Osteoblast (primary cell): Measurements from ENCODE around the gene LTBP1. TPM values are rescaled to one million over a fixed set of nuclear protein-coding genes. Genes with fewer than 3 reads are reported as not detected.
A peak's percentile ranks its signal among the peaks of the same experiment; 100 is the strongest.

Source experiments
- DNase-seq: peaks from one replicate; pipeline ENCODE4 v3.0.0; 2011; ENCODE audit warnings: low spot score, mixed read lengths; ENCODE audit not compliant: insufficient read length; ENCODE audit errors: missing footprints
- H2AFZ ChIP-seq: 2 replicates; pipeline ENCODE4 v1.6.0; 2011; ENCODE audit warnings: mild to moderate bottlenecking, low read length
- H3K27ac ChIP-seq: 2 replicates; pipeline ENCODE4 v1.5.1; 2011; ENCODE audit warnings: mild to moderate bottlenecking, low read depth, low read length, moderate library complexity
- H3K27me3 ChIP-seq: 2 replicates; pipeline ENCODE4 v1.6.0; 2012; ENCODE audit warnings: mild to moderate bottlenecking, control low read depth, inconsistent platforms, low read length, moderate library complexity; ENCODE audit not compliant: insufficient read depth
- H3K36me3 ChIP-seq: 2 replicates; pipeline ENCODE4 v1.5.1; 2011; ENCODE audit warnings: mild to moderate bottlenecking, low read length, control low read depth, moderate library complexity; ENCODE audit not compliant: insufficient read depth
- H3K4me1 ChIP-seq: 2 replicates; pipeline ENCODE4 v1.5.1; 2011; ENCODE audit warnings: mild to moderate bottlenecking, low read length, control low read depth, moderate library complexity; ENCODE audit not compliant: insufficient read depth
- H3K4me2 ChIP-seq: 2 replicates; pipeline ENCODE4 v1.6.0; 2011; ENCODE audit warnings: mild to moderate bottlenecking, low read length; ENCODE audit not compliant: insufficient read depth
- H3K4me3 ChIP-seq: fragments of 200-600 bp; sonication (generic); 3 replicates; pipeline ENCODE4 v1.5.1; 2012; ENCODE audit warnings: mild to moderate bottlenecking, low read length, inconsistent platforms; ENCODE audit not compliant: insufficient read depth
- H3K79me2 ChIP-seq: 2 replicates; pipeline ENCODE4 v1.6.0; 2012; ENCODE audit warnings: mild to moderate bottlenecking, low read length, control low read depth, inconsistent platforms; ENCODE audit not compliant: insufficient read depth
- H3K9me3 ChIP-seq: 2 replicates; pipeline ENCODE4 v1.5.1; 2011; ENCODE audit warnings: low read depth, low read length, control low read depth
- H4K20me1 ChIP-seq: 2 replicates; pipeline ENCODE4 v1.6.0; 2012; ENCODE audit warnings: mild to moderate bottlenecking, low read length, control low read depth; ENCODE audit not compliant: insufficient read depth
- total RNA-seq: library from RNA; depleted of rRNA; stranded (reverse); fragments of >200 nt; gene quantifications from 2 replicates; pipeline ENCODE4 v1.2.3, GENCODE V29; 2012
- TF ChIP-seq, protein P1 (sequence below): IDR thresholded peaks from 2 replicates; pipeline ENCODE4 v1.5.1; 2011; ENCODE audit warnings: mild to moderate bottlenecking, low read depth, low read length, moderate library complexity; ENCODE audit errors: extremely low read depth

LTBP1 gene
- total RNA-seq, 1 donor, result 224 TPM

DNA sequence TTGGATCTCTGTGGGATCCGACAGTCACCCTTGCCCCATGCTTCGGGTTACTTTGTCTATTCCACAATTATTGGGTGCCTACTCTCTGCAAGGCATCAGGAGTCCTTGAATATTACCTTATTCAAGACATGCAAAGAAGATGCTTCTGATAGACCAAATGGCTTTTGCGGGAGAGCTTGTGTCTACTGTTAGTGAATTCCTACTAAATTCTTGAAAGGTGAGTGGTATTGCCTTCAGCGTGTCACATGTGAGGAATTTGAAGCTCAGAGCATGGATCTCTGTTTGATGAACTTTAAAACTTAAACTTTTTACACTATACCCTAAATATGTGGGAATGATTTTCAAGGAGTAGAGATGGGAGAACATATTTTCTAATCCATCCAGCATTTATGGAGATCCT, 184.4 kb downstream of the LTBP1 start:
- no peak for DNase-seq
- TF ChIP-seq, protein P1, sequence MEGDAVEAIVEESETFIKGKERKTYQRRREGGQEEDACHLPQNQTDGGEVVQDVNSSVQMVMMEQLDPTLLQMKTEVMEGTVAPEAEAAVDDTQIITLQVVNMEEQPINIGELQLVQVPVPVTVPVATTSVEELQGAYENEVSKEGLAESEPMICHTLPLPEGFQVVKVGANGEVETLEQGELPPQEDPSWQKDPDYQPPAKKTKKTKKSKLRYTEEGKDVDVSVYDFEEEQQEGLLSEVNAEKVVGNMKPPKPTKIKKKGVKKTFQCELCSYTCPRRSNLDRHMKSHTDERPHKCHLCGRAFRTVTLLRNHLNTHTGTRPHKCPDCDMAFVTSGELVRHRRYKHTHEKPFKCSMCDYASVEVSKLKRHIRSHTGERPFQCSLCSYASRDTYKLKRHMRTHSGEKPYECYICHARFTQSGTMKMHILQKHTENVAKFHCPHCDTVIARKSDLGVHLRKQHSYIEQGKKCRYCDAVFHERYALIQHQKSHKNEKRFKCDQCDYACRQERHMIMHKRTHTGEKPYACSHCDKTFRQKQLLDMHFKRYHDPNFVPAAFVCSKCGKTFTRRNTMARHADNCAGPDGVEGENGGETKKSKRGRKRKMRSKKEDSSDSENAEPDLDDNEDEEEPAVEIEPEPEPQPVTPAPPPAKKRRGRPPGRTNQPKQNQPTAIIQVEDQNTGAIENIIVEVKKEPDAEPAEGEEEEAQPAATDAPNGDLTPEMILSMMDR, result no peak
- Histone ChIP-seq H4K20me1 (no peaks in the 10 kb centered on the region), H3K4me3 (no peak overlapping the region), H3K4me2 (peak overlapping the region; percentile 61), H3K9me3 (no peaks in the 10 kb centered on the region), H3K79me2 (peaks cover 4% of the 10 kb centered on the region), H3K4me1 (peaks cover 69% of the 10 kb centered on the region), H3K27me3 (no peaks in the 10 kb centered on the region), H3K27ac (peak overlapping the region; percentile 71), H2AFZ (no peak overlapping the region), H3K36me3 (no peaks in the 10 kb centered on the region)

DNA sequence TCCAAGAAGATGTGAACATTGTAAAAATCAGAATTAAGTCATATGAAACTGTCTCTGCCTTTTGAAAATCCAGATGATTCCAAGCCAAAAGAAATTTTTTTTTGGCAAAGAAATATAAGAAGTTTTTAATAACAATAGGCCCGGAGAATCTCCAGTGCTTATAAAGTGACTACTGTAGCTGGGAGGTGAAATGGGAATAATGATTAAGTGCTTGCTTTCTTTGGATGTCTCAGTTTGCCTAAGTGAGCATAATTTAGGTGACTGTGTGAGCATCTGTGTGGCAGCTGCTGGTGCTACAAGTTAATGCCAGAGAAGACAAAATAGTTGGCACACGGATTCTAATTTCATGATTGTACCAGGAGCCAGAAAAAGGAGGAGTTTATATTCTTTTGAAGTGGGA, 185.0 kb downstream of the LTBP1 start:
- DNase-seq, result no peak
- peak overlapping the region; percentile 5 for H3K27ac ChIP-seq
- peaks cover 64% of the 10 kb centered on the region for H3K4me1 ChIP-seq

DNA sequence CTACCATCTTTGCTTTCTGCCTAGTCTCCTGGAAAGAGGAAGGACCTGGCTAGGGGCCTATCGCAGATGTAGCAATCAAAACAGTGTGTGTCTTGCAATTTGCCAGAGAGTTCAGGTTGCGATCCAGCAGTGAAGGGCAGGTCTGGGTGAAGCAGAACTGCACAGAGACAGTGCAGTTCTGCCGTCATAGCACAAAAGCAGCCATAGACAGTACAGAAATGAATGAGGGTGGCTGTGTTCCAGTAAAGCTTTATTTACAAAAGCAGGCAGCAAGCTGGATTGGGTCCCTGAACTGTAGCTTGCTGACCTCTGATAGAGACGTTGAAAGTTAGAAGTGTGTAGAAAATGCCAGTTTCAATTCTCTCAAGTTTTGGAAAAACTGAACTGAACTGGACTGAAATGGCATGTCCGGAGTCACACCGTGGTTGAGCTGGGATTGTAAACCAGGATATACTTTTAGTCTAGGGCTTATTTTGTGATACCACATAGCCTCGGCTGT, 186.8 kb downstream of the LTBP1 start:
- Histone ChIP-seq H3K9me3 (no peaks in the 10 kb centered on the region), H3K4me3 (peak overlapping the region; percentile 78), H3K27ac (peak overlapping the region; percentile 96), H4K20me1 (no peaks in the 10 kb centered on the region), H3K4me1 (peaks cover 63% of the 10 kb centered on the region), H2AFZ (peak overlapping the region; percentile 45), H3K4me2 (peak overlapping the region; percentile 75), H3K27me3 (no peaks in the 10 kb centered on the region), H3K79me2 (peaks cover 28% of the 10 kb centered on the region), H3K36me3 (peaks cover 4% of the 10 kb centered on the region)
- no peak for DNase-seq
- TF ChIP-seq, protein P1, result no peak

More for the DNA sequence above, 185.0 kb downstream of the LTBP1 start:
- Histone ChIP-seq H3K4me3 (no peak overlapping the region), H3K27me3 (no peaks in the 10 kb centered on the region), H3K36me3 (no peaks in the 10 kb centered on the region), H3K4me2 (no peak overlapping the region), H4K20me1 (no peaks in the 10 kb centered on the region), H2AFZ (no peak overlapping the region), H3K9me3 (no peaks in the 10 kb centered on the region), H3K79me2 (peaks cover 11% of the 10 kb centered on the region)
- TF ChIP-seq, protein P1, result no peak

DNA sequence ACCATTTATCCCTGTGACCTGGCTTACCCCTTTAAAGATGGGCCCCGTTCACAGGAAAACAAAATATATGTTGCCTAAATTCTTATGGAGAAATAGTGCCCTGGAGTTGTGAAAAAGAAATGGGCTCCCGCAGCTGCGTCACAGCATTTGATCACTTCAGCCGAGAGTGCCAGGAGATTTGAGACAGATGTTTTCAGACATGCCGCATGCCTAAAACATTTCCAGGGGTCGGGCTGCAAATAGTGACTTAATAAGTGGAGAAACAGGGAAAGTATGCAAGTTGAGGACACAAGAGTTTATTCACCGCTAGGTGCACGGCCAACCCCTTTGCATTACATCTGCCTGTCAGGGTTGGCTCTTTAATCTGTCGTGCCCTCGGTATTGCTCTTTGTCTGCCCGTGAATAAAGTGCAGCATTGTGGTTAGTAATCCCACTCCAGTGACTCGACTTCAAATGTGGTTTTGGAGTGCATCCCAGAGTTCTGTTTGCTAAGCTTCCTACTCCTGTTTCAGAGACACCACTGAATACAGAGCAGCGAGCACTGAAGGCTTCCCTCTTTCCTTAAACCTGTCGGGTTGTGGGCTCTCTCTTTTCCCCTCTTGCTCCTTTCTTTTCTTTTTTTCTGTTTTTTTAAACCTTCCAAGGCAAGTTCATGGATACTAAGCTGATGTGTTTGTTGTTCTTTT, 187.5 kb downstream of the LTBP1 start:
- H3K4me3 ChIP-seq, result peak overlapping the region; percentile 78
- H3K36me3 ChIP-seq, result peaks cover 7% of the 10 kb centered on the region
- TF ChIP-seq, protein P1, result peak; percentile 41
- H2AFZ ChIP-seq, result peak overlapping the region; percentile 45
- peaks cover 33% of the 10 kb centered on the region for H3K79me2 ChIP-seq
- no peaks in the 10 kb centered on the region for H4K20me1 ChIP-seq
- DNase-seq, result peak; percentile 82
- H3K27me3 ChIP-seq, result no peaks in the 10 kb centered on the region
- H3K9me3 ChIP-seq, result no peaks in the 10 kb centered on the region
- H3K4me1 ChIP-seq, result peaks cover 61% of the 10 kb centered on the region
- peak overlapping the region; percentile 96 for H3K27ac ChIP-seq
- H3K4me2 ChIP-seq, result peak overlapping the region; percentile 75
